PC-3 (cell line): Measurements from ENCODE around the gene CCM2. TPM values are rescaled to one million over a fixed set of nuclear protein-coding genes. Genes with fewer than 3 reads are reported as not detected.

Experiments
- ATAC-seq: fragments of 200-7000 bp; cut with Tn5 transposase; 2 replicates; pipeline ENCODE4 v1.9.1; 2020; ENCODE audit warnings: mild to moderate bottlenecking, moderate library complexity
- BruUV-seq: library from RNA; stranded (reverse); fragments of 400-500 nt; replicated peaks from 2 replicates; lab custom pipeline; 2021; lab: Mats Ljungman, UMichigan
- CTCF ChIA-PET: fragments of 300-600 bp; sonication (Branson Sonifier 250); formaldehyde crosslinking; loops from one replicate; lab custom pipeline; 2022; ENCODE audit warnings: antibody characterized with exemption; lab: Charles Lee
- POLR2A ChIA-PET: fragments of 300-600 bp; sonication (Branson Sonifier 250); formaldehyde crosslinking; loops from one replicate; lab custom pipeline; 2022; ENCODE audit warnings: antibody characterized with exemption; ENCODE audit not compliant: unreplicated experiment; lab: Charles Lee
- DNase-seq: peaks from one replicate; pipeline ENCODE4 v3.0.0-alpha.2; 2015
- H2AFZ ChIP-seq: fragments of 300-600 bp; sonication (generic); 2 replicates; pipeline ENCODE4 v1.6.0; 2016; ENCODE audit warnings: antibody characterized with exemption, low read length
- H3F3A ChIP-seq: fragments of 300-600 bp; sonication (generic); one replicate; pipeline ENCODE4 v1.6.0; 2017; ENCODE audit warnings: antibody characterized with exemption, low read length, control low read depth, mild to moderate bottlenecking; ENCODE audit not compliant: unreplicated experiment
- H3K27ac ChIP-seq: fragments of 300-600 bp; sonication (generic); 2 replicates; pipeline ENCODE4 v1.5.1; 2016; ENCODE audit warnings: mild to moderate bottlenecking, low read length
- H3K27me3 ChIP-seq: fragments of 300-600 bp; sonication (generic); 2 replicates; pipeline ENCODE4 v1.6.1; 2016; ENCODE audit warnings: low read length, mixed read lengths
- H3K36me3 ChIP-seq: fragments of 300-600 bp; sonication (generic); 2 replicates; pipeline ENCODE4 v1.6.1; 2016; ENCODE audit warnings: low read depth, mixed run types, low read length, mixed read lengths
- H3K4me1 ChIP-seq: fragments of 300-600 bp; sonication (generic); 2 replicates; pipeline ENCODE4 v1.5.1; 2016; ENCODE audit warnings: low read length; ENCODE audit not compliant: insufficient read depth
- H3K4me2 ChIP-seq: fragments of 300-600 bp; sonication (generic); 2 replicates; pipeline ENCODE4 v1.6.0; 2016; ENCODE audit warnings: low read length
- H3K4me3 ChIP-seq: fragments of 300-600 bp; sonication (generic); 2 replicates; pipeline ENCODE4 v1.5.1; 2016; ENCODE audit warnings: mild to moderate bottlenecking, low read length, mixed read lengths
- H3K79me2 ChIP-seq: fragments of 300-600 bp; sonication (generic); 2 replicates; pipeline ENCODE4 v1.6.1; 2017; ENCODE audit warnings: low read length, mixed read lengths
- H3K9ac ChIP-seq: fragments of 300-600 bp; sonication (generic); 2 replicates; pipeline ENCODE4 v1.6.0; 2016; ENCODE audit warnings: mild to moderate bottlenecking, low read length
- H3K9me2 ChIP-seq: fragments of 300-600 bp; sonication (generic); replicated peaks from 2 replicates; pipeline ENCODE4 v1.6.1; 2016; ENCODE audit warnings: mixed run types, low read length, mixed read lengths
- H3K9me3 ChIP-seq: fragments of 300-600 bp; sonication (generic); 2 replicates; pipeline ENCODE4 v1.6.1; 2016; ENCODE audit warnings: low read length, mixed read lengths
- H4K20me1 ChIP-seq: fragments of 300-600 bp; sonication (generic); 2 replicates; pipeline ENCODE4 v1.6.1; 2016; ENCODE audit warnings: low read length, mixed read lengths
- CTCF ChIP-seq: fragments of 300-600 bp; sonication (generic); conservative IDR thresholded peaks from 2 replicates; pipeline ENCODE4 v1.5.1; 2017; ENCODE audit warnings: antibody characterized with exemption, low read depth, mild to moderate bottlenecking, low read length
- EZH2 ChIP-seq: fragments of 300-600 bp; sonication (generic); IDR thresholded peaks from one replicate; pipeline ENCODE4 v1.6.1; 2017; ENCODE audit warnings: antibody characterized with exemption, mild to moderate bottlenecking, low read length; ENCODE audit not compliant: unreplicated experiment
- EZH2phosphoT487 ChIP-seq: fragments of 300-600 bp; sonication (generic); IDR thresholded peaks from 2 replicates; pipeline ENCODE4 v1.6.1; 2018; ENCODE audit warnings: mild to moderate bottlenecking, antibody characterized with exemption, low read length, borderline replicate concordance
- intact Hi-C: fragments of 100-400 bp; cut with micrococcal nuclease; formaldehyde crosslinking; loops from 2 replicates; pipeline ENCODE4 v1.9.0; 2023
- total RNA-seq: library from RNA; depleted of rRNA; stranded (reverse); fragments of >200 nt; gene quantifications from 2 replicates; pipeline ENCODE4 v1.2.3, GENCODE V29; 2014

CCM2 gene
- total RNA-seq, 1 experiment from 2014 or later, result 56.6 TPM

GRCh38 chr7:45082831-45083331 lies 82.9 kb downstream of the CCM2 start:
- Histone ChIP-seq H3K4me1 (peaks cover 5% of the 10 kb centered on the region), H3K4me2 (no peak overlapping the region), H3K9me2 (no peaks in the 10 kb centered on the region), H2AFZ (no peak overlapping the region), H3K9ac (no peak overlapping the region), H3K9me3 (no peaks in the 10 kb centered on the region), H3K27ac (no peak overlapping the region), H3K79me2 (no peaks in the 10 kb centered on the region), H3K27me3 (no peaks in the 10 kb centered on the region), H3K4me3 (no peak overlapping the region), H3F3A (no peaks in the 10 kb centered on the region), H3K36me3 (no peaks in the 10 kb centered on the region), H4K20me1 (no peaks in the 10 kb centered on the region)
- CTCF ChIA-PET, result no interaction called here
- ATAC-seq (peak; percentile 49), DNase-seq (peak; percentile 54)
- BruUV-seq, result no TSS peak
- no peak for TF ChIP-seq EZH2
- POLR2A ChIA-PET, result no interaction called here
- intact Hi-C loops, result no loop called here

GRCh38 chr7:45084336-45084735 lies 84.3 kb downstream of the CCM2 start:
- DNase-seq, result no peak
- ATAC-seq, result no peak
- no peak overlapping the region for H3K27ac ChIP-seq
- TF ChIP-seq EZH2, result no peak
- no peak for TF ChIP-seq CTCF
- no peak for TF ChIP-seq EZH2phosphoT487
- H3K4me1 ChIP-seq, result peaks cover 5% of the 10 kb centered on the region
- no peaks in the 10 kb centered on the region for H3F3A ChIP-seq
- CTCF ChIA-PET, result no interaction called here
- no peaks in the 10 kb centered on the region for H4K20me1 ChIP-seq
- H2AFZ ChIP-seq, result no peak overlapping the region
- H3K9ac ChIP-seq, result no peak overlapping the region
- POLR2A ChIA-PET, result no interaction called here
- H3K9me3 ChIP-seq, result no peaks in the 10 kb centered on the region
- no peaks in the 10 kb centered on the region for H3K79me2 ChIP-seq
- no peaks in the 10 kb centered on the region for H3K36me3 ChIP-seq
- H3K27me3 ChIP-seq, result no peaks in the 10 kb centered on the region
- BruUV-seq, result no TSS peak
- no peaks in the 10 kb centered on the region for H3K9me2 ChIP-seq
- no peak overlapping the region for H3K4me3 ChIP-seq
- intact Hi-C loops, result no loop called here
- H3K4me2 ChIP-seq, result no peak overlapping the region

GRCh38 chr7:45084901-45085618 lies 85.1 kb downstream of the CCM2 start:
- no peak for ATAC-seq
- POLR2A ChIA-PET, result no interaction called here
- no peak overlapping the region for H2AFZ ChIP-seq
- intact Hi-C loops, result no loop called here
- CTCF ChIA-PET, result no interaction called here
- H4K20me1 ChIP-seq, result no peaks in the 10 kb centered on the region
- no TSS peak for BruUV-seq
- no peaks in the 10 kb centered on the region for H3K27me3 ChIP-seq
- H3K9me2 ChIP-seq, result no peaks in the 10 kb centered on the region
- TF ChIP-seq CTCF, result no peak
- TF ChIP-seq EZH2, result no peak
- TF ChIP-seq EZH2phosphoT487, result no peak
- no peak overlapping the region for H3K4me2 ChIP-seq
- H3K36me3 ChIP-seq, result no peaks in the 10 kb centered on the region
- H3K4me1 ChIP-seq, result peaks cover 5% of the 10 kb centered on the region
- no peak overlapping the region for H3K4me3 ChIP-seq
- no peaks in the 10 kb centered on the region for H3K9me3 ChIP-seq
- no peak overlapping the region for H3K27ac ChIP-seq
- H3K9ac ChIP-seq, result no peak overlapping the region
- no peaks in the 10 kb centered on the region for H3F3A ChIP-seq
- no peaks in the 10 kb centered on the region for H3K79me2 ChIP-seq
- no peak for DNase-seq
